Progenitor cell of endocrine pancreas (in vitro differentiated cells): ENCODE results near the gene CNKSR1. TPM values are rescaled to one million over a fixed set of nuclear protein-coding genes. Genes with fewer than 3 reads are reported as not detected.

ENCODE experiments used
- DNase-seq: peaks from one replicate; pipeline ENCODE4 v3.0.0; 2021; ENCODE audit warnings: low spot score; ENCODE audit not compliant: unreplicated experiment
- H3K27ac Mint-ChIP-seq: 2 replicates; pipeline ENCODE4 v1.8.0; 2021; ENCODE audit warnings: mild to moderate bottlenecking, moderate library complexity, mixed read lengths
- H3K27me3 Mint-ChIP-seq: 2 replicates; pipeline ENCODE4 v1.8.0; 2021; ENCODE audit warnings: mixed read lengths
- H3K36me3 Mint-ChIP-seq: 2 replicates; pipeline ENCODE4 v1.8.0; 2022; ENCODE audit warnings: mixed read lengths; ENCODE audit not compliant: insufficient read depth
- H3K4me1 Mint-ChIP-seq: 2 replicates; pipeline ENCODE4 v1.8.0; 2021; ENCODE audit warnings: low read depth, mixed read lengths
- H3K4me3 Mint-ChIP-seq: 2 replicates; pipeline ENCODE4 v1.8.0; 2021; ENCODE audit warnings: low read depth, mild to moderate bottlenecking, moderate library complexity, mixed read lengths
- H3K9me3 Mint-ChIP-seq: 2 replicates; pipeline ENCODE4 v1.8.0; 2021; ENCODE audit warnings: low read depth, mixed read lengths
- total RNA-seq: library from RNA; stranded (reverse); gene quantifications from 2 replicates; pipeline ENCODE4 v1.2.1, GENCODE V29; 2021
- TF ChIP-seq, protein P1 (sequence below): fragments of 200-600 bp; sonication (generic); IDR thresholded peaks from one replicate; pipeline ENCODE4 v1.5.0; 2021; ENCODE audit warnings: antibody characterized with exemption, mild to moderate bottlenecking; ENCODE audit not compliant: unreplicated experiment

The CNKSR1 gene
- total RNA-seq, 1 donor from 2014 or later = 52.1 TPM

DNA sequence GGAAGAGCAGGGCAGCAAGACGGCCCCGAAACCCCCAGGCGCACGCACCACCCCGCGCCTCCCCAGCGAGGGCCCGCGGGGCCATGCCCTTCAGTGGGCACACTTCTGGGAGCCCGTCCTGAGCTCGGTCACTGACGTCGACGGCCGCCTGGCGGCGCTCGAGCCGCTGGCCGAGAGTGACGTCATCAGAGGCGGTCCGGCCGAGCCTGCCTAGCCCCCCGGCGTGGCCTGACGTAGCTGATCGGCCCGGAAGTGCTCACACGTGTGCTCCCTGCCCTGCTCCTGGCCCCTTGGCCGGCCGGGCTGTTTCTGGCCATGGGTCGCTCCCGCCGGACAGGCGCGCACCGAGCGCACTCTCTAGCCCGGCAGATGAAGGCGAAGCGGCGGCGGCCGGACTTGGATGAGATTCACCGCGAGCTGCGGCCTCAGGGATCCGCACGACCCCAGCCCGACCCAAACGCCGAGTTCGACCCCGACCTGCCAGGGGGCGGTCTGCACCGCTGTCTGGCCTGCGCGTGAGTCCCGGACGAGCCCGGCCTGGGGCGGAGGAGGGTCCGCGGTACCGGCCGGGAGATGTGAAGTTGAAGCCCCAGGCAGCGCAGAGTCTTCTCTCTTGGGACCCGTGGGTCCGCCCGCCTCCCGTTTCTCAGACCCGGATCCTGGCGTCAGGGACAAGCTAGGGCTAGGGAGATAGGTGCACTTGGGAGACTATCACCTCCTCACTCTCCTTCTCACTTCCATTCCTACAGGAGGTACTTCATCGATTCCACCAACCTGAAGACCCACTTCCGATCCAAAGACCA, 7.4 kb upstream of the CNKSR1 start, which contains the start of gene ZNF593:
Gene ZNF593, plus strand, starts transcription at position 240 of the 803 bp plus-strand sequence. Its CDS starts 76 bp downstream, at position 316.
- Mint-ChIP-seq H3K4me1 (peaks cover 12% of the 10 kb centered on the region), H3K27me3 (peaks cover 4% of the 10 kb centered on the region), H3K27ac (peak within 1 kb of the TSS; percentile 90), H3K4me3 (peak within 1 kb of the TSS; percentile 87), H3K9me3 (no peaks in the 10 kb centered on the region), H3K36me3 (no peaks in the 10 kb centered on the region)
- peak; percentile 89 for DNase-seq
- TF ChIP-seq, protein P1, sequence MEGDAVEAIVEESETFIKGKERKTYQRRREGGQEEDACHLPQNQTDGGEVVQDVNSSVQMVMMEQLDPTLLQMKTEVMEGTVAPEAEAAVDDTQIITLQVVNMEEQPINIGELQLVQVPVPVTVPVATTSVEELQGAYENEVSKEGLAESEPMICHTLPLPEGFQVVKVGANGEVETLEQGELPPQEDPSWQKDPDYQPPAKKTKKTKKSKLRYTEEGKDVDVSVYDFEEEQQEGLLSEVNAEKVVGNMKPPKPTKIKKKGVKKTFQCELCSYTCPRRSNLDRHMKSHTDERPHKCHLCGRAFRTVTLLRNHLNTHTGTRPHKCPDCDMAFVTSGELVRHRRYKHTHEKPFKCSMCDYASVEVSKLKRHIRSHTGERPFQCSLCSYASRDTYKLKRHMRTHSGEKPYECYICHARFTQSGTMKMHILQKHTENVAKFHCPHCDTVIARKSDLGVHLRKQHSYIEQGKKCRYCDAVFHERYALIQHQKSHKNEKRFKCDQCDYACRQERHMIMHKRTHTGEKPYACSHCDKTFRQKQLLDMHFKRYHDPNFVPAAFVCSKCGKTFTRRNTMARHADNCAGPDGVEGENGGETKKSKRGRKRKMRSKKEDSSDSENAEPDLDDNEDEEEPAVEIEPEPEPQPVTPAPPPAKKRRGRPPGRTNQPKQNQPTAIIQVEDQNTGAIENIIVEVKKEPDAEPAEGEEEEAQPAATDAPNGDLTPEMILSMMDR = peak; percentile 88

DNA sequence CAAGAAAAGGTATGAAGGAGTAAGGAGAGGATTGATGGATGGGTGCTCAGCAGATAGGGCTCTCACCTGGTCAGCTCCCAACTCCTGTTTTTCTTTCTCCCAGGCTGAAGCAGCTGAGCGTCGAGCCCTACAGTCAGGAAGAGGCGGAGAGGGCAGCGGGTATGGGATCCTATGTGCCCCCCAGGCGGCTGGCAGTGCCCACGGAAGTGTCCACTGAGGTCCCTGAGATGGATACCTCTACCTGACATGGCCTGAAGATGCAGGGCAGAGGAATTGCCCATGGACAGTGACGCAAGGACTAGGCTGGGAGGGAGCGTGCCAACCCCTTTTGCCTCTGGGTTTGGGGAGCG, 6.8 kb upstream of the CNKSR1 start:
- Mint-ChIP-seq H3K27me3 (peaks cover 4% of the 10 kb centered on the region), H3K9me3 (no peaks in the 10 kb centered on the region), H3K36me3 (no peaks in the 10 kb centered on the region), H3K4me1 (peaks cover 7% of the 10 kb centered on the region), H3K27ac (peak overlapping the region; percentile 90), H3K4me3 (peak overlapping the region; percentile 87)
- TF ChIP-seq, protein P1 = no peak
- DNase-seq = no peak

DNA sequence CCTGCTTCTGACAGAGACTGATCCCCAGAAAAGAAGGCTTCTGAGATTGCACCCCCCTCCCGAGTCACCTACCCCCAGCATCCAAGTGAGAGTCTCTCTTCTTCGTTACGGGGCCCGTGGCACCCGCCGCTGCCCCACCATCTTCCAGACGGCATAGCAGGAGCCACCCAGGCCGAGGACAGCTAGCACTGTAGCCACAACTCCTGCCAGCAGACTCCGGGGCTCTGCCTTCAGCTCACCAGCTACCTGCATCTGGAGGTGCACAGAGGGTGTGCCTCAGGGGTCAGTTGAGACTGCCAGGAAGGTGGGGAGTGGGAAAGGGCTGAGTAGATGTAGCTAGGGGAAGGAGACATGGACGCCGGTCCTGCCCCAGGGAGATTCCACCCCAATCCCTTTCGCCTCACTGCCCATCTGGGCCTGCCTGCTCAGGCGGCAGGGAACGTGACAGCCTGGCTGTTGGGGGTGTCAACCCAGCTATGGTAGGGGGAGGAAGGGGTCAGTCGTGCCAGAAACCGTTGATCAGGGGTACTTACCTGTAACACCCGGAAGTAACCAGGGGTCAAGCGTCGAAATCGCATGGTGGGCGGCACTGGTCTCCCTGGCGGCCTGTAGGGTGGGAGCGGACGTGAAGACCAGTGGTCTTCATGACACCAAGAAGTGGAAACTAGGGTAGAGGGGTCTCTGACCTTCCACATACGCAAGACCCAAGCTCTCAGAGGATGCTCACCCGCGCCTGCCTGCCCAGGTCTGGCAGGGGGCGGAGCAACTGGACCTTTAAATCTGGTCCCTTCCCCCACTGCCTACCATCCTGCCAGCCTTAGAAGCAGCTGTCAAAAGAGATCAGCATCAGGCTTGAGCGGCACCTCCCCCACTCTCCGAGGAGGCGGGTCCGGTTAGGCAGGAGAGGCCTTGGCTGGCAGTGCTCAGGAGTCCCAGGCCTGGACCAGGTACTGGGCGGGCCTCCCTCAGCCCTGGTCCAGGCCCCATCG, 5.9 kb upstream of the CNKSR1 start, which contains the start of gene ZNF593OS:
Gene ZNF593OS, minus strand, starts transcription at position 749 of the 989 bp plus-strand sequence. Its CDS starts 171 bp downstream, at position 578.
- Mint-ChIP-seq H3K4me1 (peaks cover 4% of the 10 kb centered on the region), H3K4me3 (peak within 1 kb of the TSS; percentile 87), H3K9me3 (no peaks in the 10 kb centered on the region), H3K27ac (peak within 1 kb of the TSS; percentile 29), H3K36me3 (no peaks in the 10 kb centered on the region), H3K27me3 (peaks cover 4% of the 10 kb centered on the region)
- TF ChIP-seq, protein P1 = no peak
- DNase-seq = no peak

DNA sequence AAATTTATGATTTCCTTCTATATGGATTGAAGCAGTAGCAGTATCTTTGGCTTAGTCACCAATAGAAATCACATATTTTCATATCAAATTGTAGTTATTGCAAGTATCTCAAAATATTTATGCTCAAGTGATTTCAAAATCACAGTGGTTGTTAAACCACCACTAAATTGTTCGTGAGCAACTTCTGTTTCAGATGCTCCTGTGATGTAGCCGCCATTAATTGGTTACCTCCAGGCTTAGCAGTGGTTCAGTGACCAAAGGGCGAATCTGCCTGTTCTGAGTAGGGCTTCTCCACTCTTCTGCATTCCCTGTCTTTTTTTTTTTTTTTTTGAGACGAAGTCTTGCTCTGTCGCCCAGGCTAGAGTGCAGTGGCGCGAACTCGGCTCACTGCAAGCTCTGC, 1.9 kb upstream of the CNKSR1 start:
- Mint-ChIP-seq H3K27me3 (no peaks in the 10 kb centered on the region), H3K4me1 (peaks cover 10% of the 10 kb centered on the region), H3K4me3 (no peak overlapping the region), H3K36me3 (no peaks in the 10 kb centered on the region), H3K27ac (no peak overlapping the region), H3K9me3 (no peaks in the 10 kb centered on the region)
- TF ChIP-seq, protein P1 = no peak
- DNase-seq = no peak

DNA sequence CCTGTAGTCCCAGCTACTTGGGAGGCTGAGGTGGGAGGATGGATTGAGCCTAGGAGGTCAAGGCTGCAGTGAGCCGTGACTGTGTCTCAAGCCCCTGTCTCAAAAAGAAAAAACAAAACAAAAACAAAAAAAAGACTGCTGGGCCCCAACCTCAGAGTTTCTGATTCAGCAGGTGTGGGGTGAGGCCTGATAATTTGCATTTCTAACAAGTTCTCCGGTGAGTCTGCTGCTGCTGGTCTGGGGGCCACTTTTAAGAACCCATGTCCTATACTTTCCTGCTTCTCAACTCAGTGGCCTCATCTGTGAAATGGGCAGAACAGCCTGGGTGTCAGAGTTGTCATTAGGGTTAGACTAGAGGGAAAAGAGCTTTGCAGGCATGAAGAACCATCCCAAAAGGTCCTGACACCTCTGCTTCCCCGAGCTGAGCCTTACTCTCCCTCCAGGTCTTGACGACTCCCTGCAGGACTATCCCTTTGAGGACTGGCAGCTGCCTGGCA, 2.8 kb downstream of the CNKSR1 start:
- Mint-ChIP-seq H3K4me1 (peaks cover 8% of the 10 kb centered on the region), H3K27ac (no peak overlapping the region), H3K4me3 (no peak overlapping the region), H3K27me3 (no peaks in the 10 kb centered on the region), H3K9me3 (no peaks in the 10 kb centered on the region), H3K36me3 (peaks cover 3% of the 10 kb centered on the region)
- TF ChIP-seq, protein P1 = no peak
- DNase-seq = no peak
